ENCODE data around the gene SUV39H2.
A peak's percentile ranks its signal among the peaks of the same experiment; 100 is the strongest.
"Not testable (repeated sequence)": the region's sequence is repeated elsewhere in the genome, so short reads cannot be mapped to it uniquely, and the experiment has no call there.

SUV39H2 gene

DNA sequence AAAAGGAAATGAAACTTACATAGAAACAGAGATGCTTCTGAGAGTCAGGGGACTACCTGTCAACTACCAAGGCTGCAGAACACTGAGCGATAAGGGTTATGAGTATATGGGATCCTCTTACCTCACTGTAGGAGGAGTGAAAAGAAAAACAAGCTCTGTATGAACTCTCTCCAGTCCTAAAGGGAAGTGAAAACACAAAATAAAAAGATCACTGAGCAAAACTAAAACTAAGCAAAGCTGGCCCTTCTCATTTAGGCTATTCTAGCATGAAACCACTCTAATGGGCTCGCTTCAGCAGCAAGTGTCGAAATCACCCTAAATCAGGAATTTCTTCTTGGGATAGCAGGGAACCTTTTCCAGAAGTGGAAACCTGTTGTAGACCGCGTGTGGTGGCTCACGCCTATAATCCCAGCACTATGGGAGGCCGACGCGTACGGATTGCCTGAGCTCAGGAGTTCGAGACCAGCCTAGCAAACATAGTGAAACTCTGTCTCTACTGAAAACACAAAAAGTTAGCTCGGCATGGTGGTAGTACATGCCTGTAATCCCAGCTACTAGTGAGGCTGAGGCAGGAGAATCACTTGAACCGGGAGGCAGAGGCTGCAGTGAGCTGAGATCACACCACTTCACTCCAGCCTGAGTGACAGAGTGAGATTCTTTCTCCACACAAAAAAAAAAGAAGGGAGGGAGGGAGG lies 48.2 kb downstream of the SUV39H2 start:
- no peak for DNase-seq (ENCODE audit: low read depth in 2 of 2)

DNA sequence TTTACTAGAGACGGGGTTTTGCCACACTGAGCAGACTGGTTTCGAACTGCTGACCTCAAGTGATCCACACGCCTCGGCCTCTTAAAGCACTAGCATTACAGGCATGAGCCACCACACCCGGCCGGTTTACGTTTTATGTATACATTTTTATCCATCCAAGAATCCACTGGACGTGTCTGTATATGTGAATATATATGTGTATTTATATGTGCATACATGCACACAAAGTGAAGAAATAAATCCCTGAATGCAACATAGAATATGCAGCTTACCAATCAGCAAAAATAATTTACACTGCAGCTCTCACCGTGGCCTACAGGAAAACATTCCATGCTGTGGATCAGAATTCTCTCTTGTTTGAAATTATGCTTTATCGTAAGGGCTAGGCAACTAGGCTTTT lies 51.9 kb downstream of the SUV39H2 start:
- no peak for DNase-seq (ENCODE audit: low read depth in 2 of 2)

DNA sequence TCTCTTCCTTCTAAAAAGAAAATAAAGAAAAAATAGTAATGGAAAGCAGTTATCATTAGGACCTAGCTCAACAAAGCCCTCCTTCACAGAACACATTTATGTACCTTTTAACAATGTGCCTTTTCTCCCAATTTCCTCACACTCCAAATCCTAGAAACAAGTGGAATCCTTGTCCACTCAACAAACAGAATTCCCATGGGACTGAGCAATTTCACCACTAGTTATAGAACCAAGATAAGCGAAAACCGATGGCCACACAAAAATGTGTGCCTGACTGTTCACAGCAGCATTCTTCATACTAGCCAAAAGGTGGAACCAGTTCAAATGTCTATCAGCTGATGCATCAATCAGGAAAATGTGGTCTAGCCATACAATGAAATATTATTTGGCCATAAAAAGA lies 57.9 kb downstream of the SUV39H2 start:
- DNase-seq (ENCODE audit: low read depth in 2 of 2): no peak

DNA sequence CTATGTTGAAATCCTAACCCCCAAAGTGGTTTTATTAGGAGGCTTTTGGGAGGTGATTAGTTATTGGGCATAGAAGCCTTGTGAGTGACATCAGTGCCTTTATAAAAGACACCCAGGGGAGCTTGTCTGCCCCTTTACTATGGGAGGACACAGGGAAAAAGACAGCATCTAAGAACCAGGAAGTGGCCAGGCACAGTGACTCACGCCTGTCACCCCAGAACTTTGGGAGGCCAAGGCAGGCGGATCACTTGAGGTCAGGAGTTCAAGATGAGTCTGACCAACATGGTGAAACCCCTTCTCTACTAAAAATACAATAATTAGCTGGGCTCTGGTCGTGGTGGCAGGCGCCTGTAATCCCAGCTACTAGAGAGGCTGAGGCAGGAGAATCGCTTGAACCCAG lies 60.3 kb downstream of the SUV39H2 start:
- DNase-seq (ENCODE audit: low read depth in 2 of 2): peak; percentile 44 to 45

DNA sequence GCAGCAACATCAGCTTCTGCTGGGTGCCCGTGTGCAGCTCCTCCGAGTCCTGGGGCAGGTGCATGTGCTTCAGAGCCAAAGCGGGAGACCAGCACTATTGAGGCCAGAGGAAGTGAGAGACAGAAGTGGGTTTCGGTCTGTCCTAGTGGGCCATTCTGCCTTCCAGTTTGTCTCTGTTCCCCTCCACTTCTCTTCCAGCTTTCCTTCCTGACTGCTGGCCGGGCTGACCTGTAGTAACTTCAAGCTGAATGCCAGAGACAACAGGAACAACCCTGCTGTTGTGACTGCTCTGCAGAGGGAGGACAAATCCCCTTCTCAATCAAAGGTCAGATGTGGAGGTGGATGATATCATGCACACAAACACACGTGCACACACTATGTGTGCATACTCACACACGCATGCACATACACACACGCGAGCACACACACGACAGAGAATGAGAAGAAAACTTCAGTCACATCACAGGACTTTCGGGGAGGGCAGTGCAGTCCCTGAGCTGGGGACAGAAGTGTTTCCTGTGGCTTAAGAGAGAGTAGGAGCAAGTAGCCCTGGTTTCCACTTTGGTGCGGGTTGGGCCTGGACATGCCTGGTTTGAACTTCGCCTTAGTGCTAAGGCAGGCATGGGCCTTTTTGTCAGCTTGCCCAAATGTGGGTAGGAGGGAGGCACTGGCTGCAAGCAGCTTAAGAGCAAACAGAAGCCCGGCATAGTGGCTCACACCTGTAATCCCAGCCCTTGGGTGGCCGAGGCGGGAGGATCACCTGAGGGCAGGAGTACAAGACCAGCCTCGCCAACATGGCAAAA lies 63.7 kb downstream of the SUV39H2 start:
- DNase-seq (ENCODE audit: low read depth in 2 of 2): not testable (repeated sequence)

DNA sequence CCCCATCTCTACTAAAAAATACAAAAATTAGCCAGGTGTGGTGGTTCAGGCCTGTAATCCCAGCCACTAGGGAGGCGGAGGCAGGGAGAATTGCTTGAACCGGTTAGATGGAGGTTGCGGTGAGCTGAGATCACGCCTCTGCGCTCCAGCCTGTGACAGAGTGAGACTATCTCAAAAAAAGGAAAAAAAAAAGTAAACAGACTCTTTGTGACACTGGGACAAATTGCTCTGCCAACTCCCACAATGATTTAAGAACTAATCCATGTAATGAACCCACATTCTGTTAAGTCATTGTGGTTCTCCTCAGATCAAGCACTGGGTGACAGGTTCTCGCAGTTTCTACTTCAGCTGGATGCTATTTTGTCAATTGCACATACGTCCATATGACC lies 64.3 kb downstream of the SUV39H2 start:
- DNase-seq (ENCODE audit: low read depth in 2 of 2): not testable (repeated sequence)

DNA sequence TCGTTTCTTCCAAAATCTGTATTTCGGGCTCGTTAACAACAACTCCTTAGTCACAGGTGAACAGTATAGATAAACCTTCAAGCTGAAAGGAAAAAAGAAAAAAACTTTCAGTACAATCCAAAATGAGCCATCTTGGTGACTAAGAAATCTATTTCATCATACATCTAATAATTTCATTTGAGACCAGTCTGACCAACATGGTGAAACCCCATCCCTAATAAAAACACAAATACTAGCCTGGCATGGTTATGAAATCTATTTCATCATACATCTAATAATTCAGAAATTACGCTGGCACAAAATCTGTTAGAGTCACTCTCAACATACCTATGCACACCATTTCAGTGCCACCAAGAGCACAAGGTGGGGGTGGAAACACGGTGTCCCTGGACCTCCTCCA lies 66.4 kb downstream of the SUV39H2 start:
- DNase-seq (ENCODE audit: low read depth in 2 of 2): no peak

DNA sequence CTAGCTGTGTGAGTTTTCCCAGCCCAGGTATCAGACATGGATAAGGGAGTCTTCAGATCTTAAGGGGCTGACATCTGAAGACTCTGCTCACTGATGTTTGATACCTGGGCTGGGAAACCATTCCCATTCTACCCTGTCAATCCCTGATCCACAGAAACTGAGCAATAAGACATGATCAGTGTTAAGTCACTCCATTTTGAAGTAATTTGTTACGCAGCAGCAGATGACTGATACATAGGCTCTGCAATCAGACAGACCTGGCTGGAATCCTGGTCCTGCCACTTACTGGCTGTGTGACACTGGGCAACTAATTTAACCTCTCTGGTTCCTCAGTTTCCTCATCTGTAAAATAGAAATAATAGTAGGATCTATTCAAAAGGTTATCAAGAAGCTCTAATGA lies 68.6 kb downstream of the SUV39H2 start:
- no peak for DNase-seq (ENCODE audit: low read depth in 2 of 2)

DNA sequence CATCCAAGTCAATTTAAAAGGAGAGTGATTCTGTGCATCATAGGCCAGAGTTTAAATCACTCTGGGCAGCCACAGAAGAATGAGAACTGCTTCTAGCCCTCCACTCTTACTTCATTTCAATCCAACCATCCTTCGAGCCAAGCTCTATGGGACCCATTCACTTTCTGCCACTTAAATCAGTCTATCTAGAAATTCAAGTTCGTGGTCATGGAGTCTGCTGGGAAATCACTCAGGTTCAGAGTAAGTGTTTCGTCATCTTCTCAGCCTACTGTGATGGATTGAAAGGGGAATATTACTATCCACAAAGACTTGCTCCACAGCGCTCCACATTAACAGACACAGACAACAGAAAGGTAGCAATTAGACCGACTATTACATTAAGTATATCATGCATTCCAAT lies 70.6 kb downstream of the SUV39H2 start:
- no peak for DNase-seq (ENCODE audit: low read depth in 2 of 2)

DNA sequence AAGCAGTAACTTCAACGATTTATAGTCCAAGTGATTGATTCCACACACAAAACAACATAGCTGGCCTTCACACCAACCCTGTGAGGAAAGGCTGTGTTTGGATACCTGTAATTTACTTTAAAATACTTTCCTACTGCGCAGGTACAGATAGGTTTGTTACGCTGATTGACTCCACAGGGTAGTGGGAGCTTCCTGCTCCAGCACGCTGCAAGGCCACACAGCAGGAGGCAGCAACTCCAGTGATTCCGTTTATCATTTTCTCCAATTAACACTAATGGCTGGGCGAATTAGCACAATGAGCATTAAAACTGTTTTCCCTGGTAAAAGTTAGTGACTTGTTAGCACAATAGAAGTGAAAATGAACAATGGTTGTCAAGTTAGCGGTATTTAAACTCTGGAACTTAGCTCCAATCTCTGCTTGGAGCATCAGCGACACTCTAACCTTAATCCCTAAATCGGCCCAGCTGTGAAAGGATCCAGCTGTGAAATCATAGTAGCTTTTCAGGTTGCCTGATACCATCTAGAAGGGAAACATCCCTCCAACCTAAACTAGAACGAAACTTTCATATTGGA lies 74.3 kb downstream of the SUV39H2 start:
- no peak for DNase-seq (ENCODE audit: low read depth in 2 of 2)

DNA sequence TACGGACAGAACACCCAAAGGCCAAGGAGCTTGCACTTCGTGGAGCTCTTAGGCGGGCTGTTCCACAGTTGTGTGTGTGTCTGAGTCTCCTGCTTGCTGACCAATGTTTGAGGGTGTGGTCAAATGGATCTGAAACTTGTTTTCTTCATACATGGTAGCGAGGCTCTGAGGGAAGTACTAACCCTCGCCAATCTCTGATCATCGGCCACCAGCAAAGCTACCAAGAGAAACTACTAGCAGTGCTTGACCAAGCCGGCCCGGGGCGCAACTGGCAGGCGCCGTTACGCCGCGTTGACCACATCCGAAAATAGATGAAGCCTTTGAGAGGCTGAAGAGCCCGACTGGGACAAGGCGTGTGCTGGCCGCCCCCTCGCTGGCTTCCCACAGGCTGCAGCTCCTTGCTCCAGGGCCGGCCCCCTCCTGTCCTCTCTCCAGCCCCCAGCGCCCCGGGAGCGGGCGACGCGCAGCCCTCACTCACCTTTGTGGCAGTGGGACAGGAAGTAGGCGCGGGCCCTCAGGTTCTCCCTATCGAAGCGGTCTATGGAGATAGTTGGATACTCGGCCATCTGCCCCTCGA lies 74.8 kb downstream of the SUV39H2 start:
- DNase-seq (ENCODE audit: low read depth in 2 of 2): no peak
